Measurements from ENCODE around the gene RNF157. TPM values are rescaled to one million over a fixed set of nuclear protein-coding genes. Genes with fewer than 3 reads are reported as not detected.

The RNF157 gene
- total and polyA plus RNA-seq, 9 donors, result 1.3 to 4.3 (median 2.5) TPM

- no peak overlapping the region for H3K4me3 ChIP-seq
- H3K4me1 ChIP-seq (ENCODE audit: insufficient read depth), result no peaks in the 10 kb centered on the region
- intact Hi-C loops (cut with DNase I), result no loop called here
- no peak for TF ChIP-seq EP300 (IDR thresholded peaks at IDR 0.05)
- no peak for TF ChIP-seq POLR2A (IDR thresholded peaks at IDR 0.05)
- TF ChIP-seq CTCF (IDR thresholded peaks at IDR 0.05), result no peak
- H3K27me3 ChIP-seq, result no peaks in the 10 kb centered on the region
- no peak for DNase-seq
- no peaks in the 10 kb centered on the region for H3K36me3 ChIP-seq
- 96 to 97% (median 97%) methylated on average over 7 of the region's 7 CpGs for whole genome bisulfite sequencing, 3 donors
- H3K9me3 ChIP-seq, result no peaks in the 10 kb centered on the region
- no peak overlapping the region for H3K27ac ChIP-seq
Observed at GRCh38 chr17:76219670-76220383, 20.5 kb downstream of the RNF157 start.

GRCh38 chr17:76217081-76217480 lies 23.2 kb downstream of the RNF157 start:
- H3K4me3 ChIP-seq, result no peak overlapping the region
- no peak for DNase-seq
- H3K36me3 ChIP-seq, result no peaks in the 10 kb centered on the region
- intact Hi-C loops (cut with DNase I), result no loop called here
- TF ChIP-seq CTCF (IDR thresholded peaks at IDR 0.05) (no peak), POLR2A (IDR thresholded peaks at IDR 0.05) (no peak)
- H3K9me3 ChIP-seq, result no peaks in the 10 kb centered on the region
- H3K27me3 ChIP-seq, result no peaks in the 10 kb centered on the region
- H3K27ac ChIP-seq, result no peak overlapping the region
- H3K4me1 ChIP-seq (ENCODE audit: insufficient read depth), result no peaks in the 10 kb centered on the region
- WGBS, 3 donors, result 92 to 99% (median 95%) methylated on average over 3 of the region's 3 CpGs

GRCh38 chr17:76213491-76213890 lies 26.8 kb downstream of the RNF157 start:
- DNase-seq, result no peak
- intact Hi-C loops (cut with DNase I), result no loop called here
- Histone ChIP-seq H3K36me3 (no peaks in the 10 kb centered on the region), H3K27me3 (no peaks in the 10 kb centered on the region), H3K9me3 (no peaks in the 10 kb centered on the region), H3K4me3 (no peak overlapping the region), H3K4me1 (ENCODE audit: insufficient read depth) (no peaks in the 10 kb centered on the region), H3K27ac (no peak overlapping the region)
- no peak for TF ChIP-seq POLR2A (IDR thresholded peaks at IDR 0.05)
- no peak for TF ChIP-seq CTCF (IDR thresholded peaks at IDR 0.05)
- no peak for TF ChIP-seq EP300 (IDR thresholded peaks at IDR 0.05)
- 84 to 94% (median 89%) methylated on average over 2 of the region's 2 CpGs for WGBS, 3 donors

- intact Hi-C loops (cut with DNase I), result no loop called here
- Histone ChIP-seq H3K27ac (no peak overlapping the region), H3K27me3 (no peaks in the 10 kb centered on the region), H3K9me3 (no peaks in the 10 kb centered on the region), H3K4me1 (ENCODE audit: insufficient read depth) (no peaks in the 10 kb centered on the region), H3K36me3 (no peaks in the 10 kb centered on the region), H3K4me3 (no peak overlapping the region)
- WGBS, 3 donors, result 84 to 95% (median 88%) methylated on average over 1 of the region's 1 CpG
- no peak for TF ChIP-seq EP300 (IDR thresholded peaks at IDR 0.05)
- TF ChIP-seq CTCF (IDR thresholded peaks at IDR 0.05), result no peak
- no peak for TF ChIP-seq POLR2A (IDR thresholded peaks at IDR 0.05)
- DNase-seq, result no peak
Observed at GRCh38 chr17:76208120-76208519, 32.2 kb downstream of the RNF157 start.

All from ovary (tissue), 9 donors.